Measurements from ENCODE around the gene FOXD4L6.
"Not testable (repeated sequence)": the region's sequence is repeated elsewhere in the genome, so short reads cannot be mapped to it uniquely, and the experiment has no call there.

Gene FOXD4L6

DNA sequence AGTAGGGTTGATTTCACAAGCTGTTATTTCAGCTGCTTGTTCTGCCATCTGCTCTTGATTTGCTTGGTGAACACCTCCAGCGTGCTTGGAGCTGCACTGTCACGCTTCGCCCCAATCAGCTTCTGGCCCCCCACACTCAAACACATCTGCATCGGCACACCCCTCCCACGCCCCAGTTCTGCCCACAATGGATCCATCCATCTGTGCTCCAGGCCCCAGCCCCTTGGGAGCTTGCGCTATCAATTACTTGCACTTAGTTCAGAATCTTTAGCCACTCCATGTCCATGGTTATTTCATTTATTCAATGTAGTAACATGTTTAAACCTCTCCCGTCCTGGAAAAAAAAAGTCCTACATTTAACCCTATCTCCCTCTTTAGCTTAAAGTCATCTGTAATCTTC is 28.0 kb downstream of the FOXD4L6 start:
- DNase-seq (ENCODE audit: extremely low read depth, low read depth): peak; percentile 1

GRCh38 chr9:41098759-41099158 is 29.7 kb downstream of the FOXD4L6 start:
- not testable (repeated sequence) for DNase-seq (ENCODE audit: extremely low read depth, low read depth)

GRCh38 chr9:41095060-41095459 is 33.4 kb downstream of the FOXD4L6 start:
- DNase-seq (ENCODE audit: extremely low read depth, low read depth): not testable (repeated sequence)

DNA sequence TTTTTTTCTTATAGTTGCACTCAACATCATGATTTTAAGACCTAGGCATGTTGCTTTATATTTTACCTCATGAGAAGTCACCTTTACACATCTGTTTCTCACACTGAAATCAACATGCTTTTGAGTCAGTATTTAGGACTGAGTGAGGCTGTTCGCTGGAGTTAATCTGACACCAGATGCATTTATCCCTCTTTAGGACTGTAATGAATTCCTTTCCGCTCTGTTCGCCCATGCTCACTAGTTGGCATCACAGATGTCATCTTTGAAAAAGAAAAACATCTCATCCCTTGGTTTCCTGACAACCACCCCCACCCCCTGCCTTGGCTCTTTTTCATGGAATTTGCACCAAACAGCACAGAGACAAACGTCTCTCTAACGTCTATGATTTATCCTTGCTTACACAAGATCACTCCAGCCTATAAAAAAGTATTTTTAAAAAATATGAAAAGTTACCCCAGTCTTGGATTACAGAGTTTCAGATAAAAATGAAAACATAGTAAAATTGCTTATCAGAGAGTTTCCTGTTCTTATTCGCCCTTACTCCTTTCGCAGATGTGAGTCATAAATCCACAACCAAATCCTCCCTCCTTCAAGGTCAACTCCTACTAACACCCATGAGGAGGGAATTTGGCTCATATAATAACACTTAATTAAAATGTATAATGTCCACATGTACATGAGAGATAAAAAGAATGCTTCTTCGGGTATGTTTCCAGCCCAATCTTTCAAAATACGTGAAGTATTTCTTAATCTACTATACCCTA is 34.3 kb downstream of the FOXD4L6 start:
- DNase-seq (ENCODE audit: extremely low read depth, low read depth): not testable (repeated sequence)

DNA sequence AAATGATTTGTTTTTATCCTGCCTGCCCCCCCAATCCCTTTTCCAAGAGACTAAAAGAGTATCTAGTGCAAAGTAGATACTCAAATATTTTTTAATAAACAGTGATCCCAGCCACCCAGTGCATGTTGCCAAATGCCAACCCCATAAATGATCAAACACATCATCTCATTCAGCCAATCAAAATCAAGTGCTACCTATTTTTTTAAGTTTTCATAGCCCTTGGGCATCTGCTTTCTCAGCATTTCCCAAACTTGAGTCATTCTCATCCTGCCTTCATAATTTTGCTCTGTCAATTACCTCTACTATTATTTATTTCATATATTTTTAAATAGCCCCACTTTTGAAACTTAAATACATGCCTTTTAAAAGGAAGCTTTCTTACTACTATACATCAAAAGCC is 37.6 kb downstream of the FOXD4L6 start:
- DNase-seq (ENCODE audit: extremely low read depth, low read depth): not testable (repeated sequence)

DNA sequence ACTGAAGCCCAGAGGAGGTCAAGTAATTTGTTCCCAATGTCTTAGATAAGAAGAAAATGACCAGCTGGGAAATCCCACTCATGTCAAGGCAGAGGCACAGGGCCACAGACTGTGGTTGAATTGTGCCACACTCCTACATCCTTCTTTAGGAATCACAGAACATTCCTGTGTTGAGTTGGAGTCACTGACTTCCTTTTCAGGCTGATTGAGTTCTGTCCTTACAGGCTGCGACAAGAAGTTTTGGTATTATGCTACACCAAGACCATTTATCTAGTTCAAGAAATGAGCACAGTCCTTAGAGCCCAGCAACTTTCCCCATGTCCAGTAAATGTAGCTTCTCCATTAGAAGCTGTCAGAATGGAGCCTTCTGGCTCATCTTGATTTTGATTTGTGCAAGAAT is 38.1 kb downstream of the FOXD4L6 start:
- DNase-seq (ENCODE audit: extremely low read depth, low read depth): not testable (repeated sequence)

DNA sequence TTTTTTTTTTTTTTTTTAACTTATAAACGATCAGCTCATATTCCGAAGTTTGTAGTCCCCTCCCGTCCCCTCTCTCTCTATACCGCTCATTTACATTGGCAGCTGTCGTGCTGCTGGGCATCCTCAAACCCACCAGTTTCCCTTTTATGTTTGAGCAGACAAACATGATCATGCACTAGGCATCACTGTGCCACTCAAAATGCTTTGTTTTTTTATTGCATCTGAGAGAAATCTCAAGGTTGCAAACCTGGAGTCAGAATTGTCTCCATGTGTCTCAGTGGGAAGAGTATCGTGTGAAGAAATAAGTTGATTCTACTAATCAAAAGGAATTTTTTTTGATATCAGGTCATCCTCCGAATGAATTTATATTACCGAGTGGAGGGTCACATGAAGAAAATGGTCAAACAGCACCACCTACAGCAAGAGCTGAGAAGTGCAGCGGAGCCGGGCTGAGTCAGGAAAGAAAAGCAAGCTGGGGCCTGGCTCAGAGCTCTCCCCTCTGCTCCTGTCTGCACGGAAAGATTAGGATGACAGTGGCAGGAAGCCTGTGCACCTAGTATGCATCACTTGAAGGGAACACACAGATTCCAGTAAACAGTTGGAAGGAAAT is 39.9 kb downstream of the FOXD4L6 start:
- DNase-seq (ENCODE audit: extremely low read depth, low read depth): not testable (repeated sequence)
- TF ChIP-seq CTCF (IDR thresholded peaks at IDR 0.05; ENCODE audit: low read depth, low read length): peak; percentile 18

DNA sequence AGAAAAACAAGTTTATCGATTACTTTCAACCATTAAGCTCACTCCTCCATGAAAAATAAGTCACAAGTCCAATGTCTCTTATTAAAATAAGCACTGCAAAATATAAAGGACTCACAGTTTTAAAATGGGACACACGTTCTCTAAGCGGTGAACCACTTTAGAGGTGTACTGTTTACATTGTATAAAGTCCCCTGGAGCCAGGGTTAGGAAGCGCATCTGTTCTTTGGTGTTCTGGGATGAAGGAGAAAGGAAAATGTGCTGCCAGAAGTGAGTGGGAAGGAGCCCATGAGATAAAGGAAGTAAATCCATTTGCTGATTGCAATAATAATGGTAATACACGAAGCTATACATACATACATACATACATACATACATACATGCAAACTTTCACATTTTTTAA is 40.6 kb downstream of the FOXD4L6 start:
- DNase-seq (ENCODE audit: extremely low read depth, low read depth): not testable (repeated sequence)

DNA sequence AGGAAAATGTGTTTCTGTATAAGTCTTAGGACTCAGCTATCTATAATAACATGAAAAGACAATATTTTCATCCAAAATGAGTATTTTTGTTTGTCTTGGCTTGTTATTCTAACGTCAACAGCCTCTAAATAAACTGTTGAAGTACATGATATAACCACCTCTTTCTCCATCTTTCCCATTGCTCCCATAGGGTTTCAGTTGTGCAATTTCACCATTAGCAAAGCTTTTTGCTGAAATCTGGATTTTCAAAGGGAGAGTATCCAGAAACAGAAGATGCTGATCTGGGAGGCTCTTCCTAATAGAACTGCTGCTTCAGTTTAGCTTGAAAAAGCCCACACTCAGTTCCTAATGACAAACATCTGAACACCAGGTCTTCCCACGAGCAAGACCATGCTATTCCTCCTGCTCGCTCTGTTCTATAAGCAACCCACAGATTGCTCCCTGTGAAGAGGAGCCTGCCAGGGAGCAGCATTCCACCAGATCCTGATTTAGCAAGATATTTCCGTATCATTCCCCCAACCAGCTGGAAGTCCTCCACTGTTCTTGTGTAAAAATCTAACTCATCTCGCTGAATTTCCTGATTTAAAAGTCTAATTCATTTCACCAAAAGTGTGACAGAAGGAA is 41.2 kb downstream of the FOXD4L6 start:
- not testable (repeated sequence) for DNase-seq (ENCODE audit: extremely low read depth, low read depth)

GRCh38 chr9:41086685-41087084 is 41.8 kb downstream of the FOXD4L6 start:
- DNase-seq (ENCODE audit: extremely low read depth, low read depth): not testable (repeated sequence)

DNA sequence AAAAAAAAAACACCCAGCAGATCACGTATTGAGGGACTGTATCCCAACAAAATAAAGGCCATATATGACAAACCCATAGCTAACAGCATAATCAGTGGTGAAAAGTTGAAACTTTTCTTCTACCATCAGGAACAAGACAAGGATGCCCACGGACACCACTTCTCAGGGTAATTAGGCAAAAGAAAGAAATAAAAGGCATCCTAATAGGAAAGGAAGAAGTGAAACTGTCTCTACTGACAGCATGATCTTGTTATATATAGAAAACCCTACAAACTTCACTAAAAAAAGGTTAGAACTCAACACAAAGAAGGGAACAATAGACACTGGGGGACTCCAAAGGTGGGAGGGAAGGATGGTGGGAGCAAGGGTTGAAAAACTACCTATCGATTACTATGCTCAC is 42.3 kb downstream of the FOXD4L6 start:
- not testable (repeated sequence) for DNase-seq (ENCODE audit: extremely low read depth, low read depth)

DNA sequence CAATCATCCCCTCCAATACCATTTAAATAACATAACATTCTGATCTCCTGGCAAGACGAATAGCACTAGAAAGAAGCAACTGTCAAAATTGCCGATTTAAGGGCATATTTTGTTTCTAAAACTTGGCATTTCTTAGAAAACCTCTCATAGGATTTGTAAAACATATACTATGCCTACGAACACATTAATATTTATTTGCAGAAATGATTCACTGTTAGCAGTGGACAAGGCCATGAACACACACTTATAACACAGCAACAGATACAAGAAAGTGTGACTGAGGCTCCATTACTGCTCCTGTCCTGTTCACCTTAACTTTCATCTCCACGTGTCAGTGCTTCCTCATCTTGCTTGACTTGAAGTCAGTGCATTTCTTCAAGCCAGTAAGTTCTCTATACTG is 46.1 kb downstream of the FOXD4L6 start:
- DNase-seq (ENCODE audit: extremely low read depth, low read depth): not testable (repeated sequence)

- not testable (repeated sequence) for DNase-seq (ENCODE audit: extremely low read depth, low read depth)
Measured at GRCh38 chr9:41079464-41079863, 49.0 kb downstream of the FOXD4L6 start.

DNA sequence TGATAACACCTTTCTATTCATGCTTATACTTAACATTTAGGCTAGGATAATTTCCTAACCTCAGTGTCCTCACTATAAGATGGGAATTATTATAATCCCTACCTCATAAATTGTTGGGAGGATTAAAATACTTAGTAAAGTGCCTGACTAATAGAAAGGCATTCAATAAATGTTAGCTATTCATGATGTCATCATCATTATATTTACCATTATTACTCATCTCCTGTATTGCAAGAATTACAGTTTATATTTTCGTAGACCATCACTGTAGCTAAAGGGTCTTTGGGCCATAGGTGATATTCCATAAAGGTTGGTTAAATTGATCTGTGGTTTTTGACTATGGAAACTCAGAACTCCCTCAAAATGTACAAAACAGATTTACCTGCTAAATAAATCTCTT is 50.9 kb downstream of the FOXD4L6 start:
- not testable (repeated sequence) for DNase-seq (ENCODE audit: extremely low read depth, low read depth)

Measured in AG09319 (cell line).